SU-DHL-6 (cell line): ENCODE results near the gene DHRS13.

Experiments
- H2AFZ ChIP-seq: fragments of 200-600 bp; sonication (generic); 2 replicates; pipeline ENCODE4 v1.6.1; 2014; ENCODE audit warnings: low read depth, mild to moderate bottlenecking, moderate library complexity, mixed read lengths, antibody characterized with exemption, low read length; ENCODE audit not compliant: severe bottlenecking
- H3F3A ChIP-seq: fragments of 200-600 bp; shearing (Covaris generic); 2 replicates; pipeline ENCODE4 v1.6.0; 2016; ENCODE audit warnings: antibody characterized with exemption, mild to moderate bottlenecking; ENCODE audit not compliant: insufficient read depth
- H3K27ac ChIP-seq: fragments of 200-600 bp; sonication (generic); 2 replicates; pipeline ENCODE4 v1.5.1; 2016; ENCODE audit warnings: low read depth, mild to moderate bottlenecking, low read length, moderate library complexity, mixed read lengths
- H3K27me3 ChIP-seq: fragments of 200-600 bp; sonication (generic), shearing (Covaris generic); 2 replicates; pipeline ENCODE4 v1.6.0; 2014; ENCODE audit warnings: mild to moderate bottlenecking, low read length
- H3K36me3 ChIP-seq: fragments of 200-600 bp; sonication (generic); 2 replicates; pipeline ENCODE4 v1.6.1; 2014; ENCODE audit warnings: mild to moderate bottlenecking, low read length, mixed read lengths
- H3K4me2 ChIP-seq: fragments of 300-600, 200-600 bp; shearing (Covaris generic), sonication (generic); 2 replicates; pipeline ENCODE4 v1.6.0; 2014; ENCODE audit warnings: low read length, low read depth, mild to moderate bottlenecking; ENCODE audit not compliant: poor library complexity, severe bottlenecking
- H3K4me3 ChIP-seq: fragments of 200-600 bp; sonication (generic); 2 replicates; pipeline ENCODE4 v1.5.1; 2014; ENCODE audit warnings: antibody characterized with exemption, low read length, mild to moderate bottlenecking, mixed read lengths; ENCODE audit not compliant: insufficient read depth, poor library complexity, severe bottlenecking
- H3K79me2 ChIP-seq: fragments of 200-600 bp; sonication (generic); 2 replicates; pipeline ENCODE4 v1.6.1; 2014; ENCODE audit warnings: mild to moderate bottlenecking, low read length, moderate library complexity; ENCODE audit not compliant: insufficient read depth
- H3K9ac ChIP-seq: fragments of 200-600 bp; sonication (generic); 2 replicates; pipeline ENCODE4 v1.7.0; 2014; ENCODE audit warnings: mild to moderate bottlenecking, low read length
- H3K9me2 ChIP-seq: fragments of 200-600 bp; sonication (generic); replicated peaks from 2 replicates; pipeline ENCODE4 v1.6.1; 2014; ENCODE audit warnings: low read length; ENCODE audit not compliant: insufficient read depth
- H3K9me3 ChIP-seq: fragments of 200-600 bp; sonication (generic); 2 replicates; pipeline ENCODE4 v1.6.1; 2014; ENCODE audit warnings: low read length, mixed read lengths; ENCODE audit not compliant: insufficient read depth
- H4K20me1 ChIP-seq: fragments of 200-600 bp; sonication (generic); 2 replicates; pipeline ENCODE4 v1.6.1; 2014; ENCODE audit warnings: low read depth, mild to moderate bottlenecking, antibody characterized with exemption, low read length, moderate library complexity, mixed read lengths
- CTCF ChIP-seq: fragments of 200-600 bp; sonication (generic); IDR thresholded peaks from one replicate; pipeline ENCODE4 v1.5.1; 2017; ENCODE audit warnings: antibody characterized with exemption, mild to moderate bottlenecking, low read length, moderate library complexity; ENCODE audit not compliant: insufficient read depth, poor library complexity, severe bottlenecking
- EZH2phosphoT487 ChIP-seq: fragments of 200-600 bp; sonication (generic), shearing (Covaris generic); conservative IDR thresholded peaks from 2 replicates; pipeline ENCODE4 v1.6.1; 2018; ENCODE audit warnings: mild to moderate bottlenecking, antibody characterized with exemption, low read length, moderate library complexity, mixed read lengths

Gene DHRS13

GRCh38 chr17:28865946-28866752 lies 36.7 kb downstream of the DHRS13 start:
- Histone ChIP-seq H3K27ac (no peak overlapping the region), H3K4me3 (no peak overlapping the region), H3K9me2 (no peaks in the 10 kb centered on the region), H3K9ac (peak overlapping the region; percentile 17; the same call in 1 of the 2 replicates), H3F3A (no peaks in the 10 kb centered on the region), H3K79me2 (no peaks in the 10 kb centered on the region), H3K36me3 (no peaks in the 10 kb centered on the region), H3K27me3 (no peaks in the 10 kb centered on the region), H4K20me1 (no peaks in the 10 kb centered on the region), H3K4me2 (no peak overlapping the region), H2AFZ (peak overlapping the region; percentile 2), H3K9me3 (no peaks in the 10 kb centered on the region)
- TF ChIP-seq CTCF = no peak
- TF ChIP-seq EZH2phosphoT487 = no peak

GRCh38 chr17:28864991-28865849 lies 37.7 kb downstream of the DHRS13 start:
- H4K20me1 ChIP-seq = no peaks in the 10 kb centered on the region
- no peaks in the 10 kb centered on the region for H3K79me2 ChIP-seq
- no peaks in the 10 kb centered on the region for H3K9me3 ChIP-seq
- peak overlapping the region; percentile 17; the same call in 1 of the 2 replicates for H3K9ac ChIP-seq
- no peaks in the 10 kb centered on the region for H3K27me3 ChIP-seq
- H3K4me3 ChIP-seq = no peak overlapping the region
- peak overlapping the region; percentile 2 for H2AFZ ChIP-seq
- TF ChIP-seq EZH2phosphoT487 = no peak
- TF ChIP-seq CTCF = no peak
- H3K27ac ChIP-seq = no peak overlapping the region
- H3F3A ChIP-seq = no peaks in the 10 kb centered on the region
- no peaks in the 10 kb centered on the region for H3K9me2 ChIP-seq
- no peaks in the 10 kb centered on the region for H3K36me3 ChIP-seq
- no peak overlapping the region for H3K4me2 ChIP-seq

- no peaks in the 10 kb centered on the region for H3K9me3 ChIP-seq
- no peaks in the 10 kb centered on the region for H3K79me2 ChIP-seq
- H3F3A ChIP-seq = no peaks in the 10 kb centered on the region
- TF ChIP-seq CTCF = no peak
- no peak for TF ChIP-seq EZH2phosphoT487
- no peak overlapping the region for H2AFZ ChIP-seq
- no peak overlapping the region for H3K27ac ChIP-seq
- H3K36me3 ChIP-seq = no peaks in the 10 kb centered on the region
- no peak overlapping the region for H3K4me3 ChIP-seq
- no peaks in the 10 kb centered on the region for H3K27me3 ChIP-seq
- no peaks in the 10 kb centered on the region for H3K9me2 ChIP-seq
- no peaks in the 10 kb centered on the region for H4K20me1 ChIP-seq
- no peak overlapping the region for H3K4me2 ChIP-seq
- H3K9ac ChIP-seq = no peak overlapping the region
Observed at GRCh38 chr17:28863953-28864352, 38.9 kb downstream of the DHRS13 start.
